ENCODE data around the gene ARID3B. TPM values are rescaled to one million over a fixed set of nuclear protein-coding genes. Genes with fewer than 3 reads are reported as not detected.
"Not testable (repeated sequence)": the region's sequence is repeated elsewhere in the genome, so short reads cannot be mapped to it uniquely, and the experiment has no call there.

Gene ARID3B
- polyA plus RNA-seq, 1 of the 3 experiments (the other 2 are of a cell fraction) = 3.0 TPM

GRCh38 chr15:74628949-74629348 is 87.9 kb downstream of the ARID3B start:
- POLR2A ChIA-PET = interaction anchor here (0.8 kb wide), 1 partner anchor 140 kb away, joined by 4 read pairs; no protein-coding TSS in a partner anchor
- Histone ChIP-seq H3K79me2 (ENCODE audit: insufficient read depth) (0 out of 2 replicates have a peak, but pooled peaks cover 8% of the 10 kb centered on the region), H3F3A (replicated peaks; ENCODE audit: insufficient read depth) (peaks cover 5% of the 10 kb centered on the region), H3K9me3 (no peaks in the 10 kb centered on the region), H3K4me1 (ENCODE audit: control insufficient read depth in 1 of 2, insufficient read depth in 2 of 2, low read depth in 1 of 2, low read length in 1 of 2) (no peaks in the 10 kb centered on the region), H3K9me2 (no peaks in the 10 kb centered on the region), H3K9ac (no peak overlapping the region), H3K27ac (ENCODE audit: low read depth in 2 of 2, low read length in 1 of 2) (no peak overlapping the region), H2AFZ (ENCODE audit: low read depth) (no peak overlapping the region), H3K36me3 (replicated peaks in 1 of 2; ENCODE audit: control insufficient read depth in 1 of 2, insufficient read depth in 2 of 2, low read length in 1 of 2) (peaks cover 25 to 89% of the 10 kb centered on the region in 2 experiments), H3K4me2 (no peak overlapping the region), H3K4me3 (ENCODE audit: low read depth in 2 of 2, low read length in 1 of 2) (no peak overlapping the region), H3K27me3 (ENCODE audit: insufficient read depth) (no peaks in the 10 kb centered on the region), H4K20me1 (ENCODE audit: insufficient read depth) (peaks cover 48% of the 10 kb centered on the region; the same call in 1 of the 2 replicates)
- no peak for DNase-seq
- TF ChIP-seq MXI1 (IDR thresholded peaks at IDR 0.05; ENCODE audit: low read depth, low read length) (no peak), TAF1 (IDR thresholded peaks at IDR 0.05; ENCODE audit: borderline replicate concordance, low read depth, low read length) (no peak), GABPA (IDR thresholded peaks at IDR 0.05; ENCODE audit: low read depth) (no peak)
- CTCF ChIA-PET = interaction anchor here (0.6 to 39.4 kb wide), 6 partner anchors 9 to 144 kb away, joined by 3 to 1109 read pairs (median 4); partner anchors contain the start of genes CLK3 and CSK
- 90% methylated on average over 2 of the region's 5 CpGs for WGBS (ENCODE audit: low lambda C conversion rate)

- POLR2A ChIA-PET; H3K9ac ChIP-seq; H2AFZ ChIP-seq (ENCODE audit: low read depth); H3K27me3 ChIP-seq (ENCODE audit: insufficient read depth); H3K4me2 ChIP-seq; H3K9me3 ChIP-seq; DNase-seq; H3K4me1 ChIP-seq (ENCODE audit: control insufficient read depth in 1 of 2, insufficient read depth in 2 of 2, low read depth in 1 of 2, low read length in 1 of 2); H3K79me2 ChIP-seq (ENCODE audit: insufficient read depth); H3K9me2 ChIP-seq; H3K4me3 ChIP-seq (ENCODE audit: low read depth in 2 of 2, low read length in 1 of 2); H3F3A ChIP-seq (replicated peaks; ENCODE audit: insufficient read depth); H3K27ac ChIP-seq (ENCODE audit: low read depth in 2 of 2, low read length in 1 of 2): not testable (repeated sequence)
- WGBS (ENCODE audit: low lambda C conversion rate) = 87% methylated on average over 3 of the region's 10 CpGs
- Histone ChIP-seq H3K36me3 (replicated peaks in 1 of 2; ENCODE audit: control insufficient read depth in 1 of 2, insufficient read depth in 2 of 2, low read length in 1 of 2) (peaks cover 22 to 89% of the 10 kb centered on the region in 2 experiments), H4K20me1 (ENCODE audit: insufficient read depth) (peaks cover 47% of the 10 kb centered on the region; the same call in 1 of the 2 replicates)
- CTCF ChIA-PET = interaction anchor here (2.9 to 39.4 kb wide), 5 partner anchors 10 to 257 kb away, joined by 11 to 1109 read pairs (median 141); partner anchors contain the start of genes CLK3 and CSK
Measured at GRCh38 chr15:74629696-74630095, 88.7 kb downstream of the ARID3B start.

DNA sequence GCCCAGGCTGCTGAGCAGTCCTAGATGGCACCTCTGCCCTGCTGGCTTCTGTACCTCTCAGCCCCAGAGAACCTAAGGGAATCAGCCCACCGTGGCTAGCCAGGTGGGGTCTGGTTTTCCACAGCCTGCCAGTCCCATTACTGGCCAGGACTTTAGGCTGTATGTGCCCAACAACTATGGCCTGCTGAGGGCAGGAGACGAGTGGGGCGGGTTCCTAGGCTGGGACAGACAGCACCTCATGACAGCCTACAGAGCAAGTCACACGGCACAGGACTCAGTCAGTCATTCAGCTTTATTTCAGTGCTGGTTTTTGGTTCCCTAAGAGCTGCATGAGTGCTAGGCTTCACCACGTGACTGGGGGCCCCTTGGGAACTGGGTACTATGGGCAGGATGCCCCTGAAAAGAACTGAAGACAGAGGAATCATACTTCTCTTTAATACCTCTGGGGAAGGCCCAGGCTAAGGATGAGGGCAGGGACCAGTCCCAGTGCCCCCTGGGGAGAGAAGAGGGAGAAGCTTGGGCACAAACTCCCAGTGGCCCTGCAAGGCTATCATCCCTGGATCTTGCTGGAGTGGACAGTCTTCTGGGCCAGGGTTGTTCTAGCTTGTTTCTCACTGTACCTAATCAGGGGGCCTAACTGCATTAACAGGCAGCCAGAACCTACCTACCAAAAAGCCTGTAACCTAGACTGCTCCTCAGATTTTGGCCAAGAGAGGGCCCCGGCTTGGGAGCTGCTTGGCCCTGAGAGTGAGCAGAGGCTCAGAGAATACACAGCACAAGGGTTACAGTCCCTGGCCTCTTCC is 89.5 kb downstream of the ARID3B start:
- Histone ChIP-seq H2AFZ (ENCODE audit: low read depth) (no peak overlapping the region), H3K36me3 (replicated peaks in 1 of 2; ENCODE audit: control insufficient read depth in 1 of 2, insufficient read depth in 2 of 2, low read length in 1 of 2) (peaks cover 23 to 88% of the 10 kb centered on the region in 2 experiments), H3K9me3 (no peaks in the 10 kb centered on the region), H3K4me3 (ENCODE audit: low read depth in 2 of 2, low read length in 1 of 2) (no peak overlapping the region), H4K20me1 (ENCODE audit: insufficient read depth) (peaks cover 50% of the 10 kb centered on the region; the same call in 1 of the 2 replicates), H3K4me2 (no peak overlapping the region), H3K79me2 (ENCODE audit: insufficient read depth) (0 out of 2 replicates have a peak, but pooled peaks cover 4% of the 10 kb centered on the region), H3K27ac (ENCODE audit: low read depth in 2 of 2, low read length in 1 of 2) (peak overlapping the region in 1 of 2 experiments; percentile 16; a peak in 1 of 4 replicates), H3K9me2 (no peaks in the 10 kb centered on the region), H3K4me1 (ENCODE audit: control insufficient read depth in 1 of 2, insufficient read depth in 2 of 2, low read depth in 1 of 2, low read length in 1 of 2) (no peaks in the 10 kb centered on the region), H3K9ac (no peak overlapping the region), H3K27me3 (ENCODE audit: insufficient read depth) (no peaks in the 10 kb centered on the region), H3F3A (replicated peaks; ENCODE audit: insufficient read depth) (peaks cover 9% of the 10 kb centered on the region)
- WGBS (ENCODE audit: low lambda C conversion rate) = 88% methylated on average over 5 of the region's 6 CpGs
- no peak for DNase-seq
- TF ChIP-seq POLR2AphosphoS5 (IDR thresholded peaks at IDR 0.05; ENCODE audit: low read depth, low read length) (peak; percentile 5; the same call in 1 of the 2 replicates), TEAD4 (IDR thresholded peaks at IDR 0.05; ENCODE audit: borderline replicate concordance, insufficient read depth) (no peak), RCOR1 (IDR thresholded peaks at IDR 0.05; ENCODE audit: low read length) (no peak)
- TF ChIP-seq, protein P1, sequence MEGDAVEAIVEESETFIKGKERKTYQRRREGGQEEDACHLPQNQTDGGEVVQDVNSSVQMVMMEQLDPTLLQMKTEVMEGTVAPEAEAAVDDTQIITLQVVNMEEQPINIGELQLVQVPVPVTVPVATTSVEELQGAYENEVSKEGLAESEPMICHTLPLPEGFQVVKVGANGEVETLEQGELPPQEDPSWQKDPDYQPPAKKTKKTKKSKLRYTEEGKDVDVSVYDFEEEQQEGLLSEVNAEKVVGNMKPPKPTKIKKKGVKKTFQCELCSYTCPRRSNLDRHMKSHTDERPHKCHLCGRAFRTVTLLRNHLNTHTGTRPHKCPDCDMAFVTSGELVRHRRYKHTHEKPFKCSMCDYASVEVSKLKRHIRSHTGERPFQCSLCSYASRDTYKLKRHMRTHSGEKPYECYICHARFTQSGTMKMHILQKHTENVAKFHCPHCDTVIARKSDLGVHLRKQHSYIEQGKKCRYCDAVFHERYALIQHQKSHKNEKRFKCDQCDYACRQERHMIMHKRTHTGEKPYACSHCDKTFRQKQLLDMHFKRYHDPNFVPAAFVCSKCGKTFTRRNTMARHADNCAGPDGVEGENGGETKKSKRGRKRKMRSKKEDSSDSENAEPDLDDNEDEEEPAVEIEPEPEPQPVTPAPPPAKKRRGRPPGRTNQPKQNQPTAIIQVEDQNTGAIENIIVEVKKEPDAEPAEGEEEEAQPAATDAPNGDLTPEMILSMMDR (IDR thresholded peaks at IDR 0.05) = peak; percentile 25
- CTCF ChIA-PET = interaction anchor here (0.5 to 39.4 kb wide), 20 partner anchors 11 to 313 kb away, joined by 3 to 1109 read pairs (median 5); partner anchors contain the start of genes CLK3 and CSK
- POLR2A ChIA-PET = interaction anchor here (1.0 to 1.9 kb wide), 5 partner anchors 7 to 188 kb away, joined by 3 to 9 read pairs (median 5); no protein-coding TSS in a partner anchor

All from SK-N-SH (cell line).